GM12864 (cell line): ENCODE results near the gene ASB2.

Experiments
- DNase-seq: peaks from one replicate; pipeline ENCODE4 v3.0.0-alpha.2; 2011; ENCODE audit warnings: low read depth
- H3K4me3 ChIP-seq: 2 replicates; pipeline ENCODE4 v1.5.1; 2011; ENCODE audit warnings: mild to moderate bottlenecking, low read depth, low read length, control low read depth
- CTCF ChIP-seq: IDR thresholded peaks from 2 replicates; pipeline ENCODE4 v1.5.1; 2011; ENCODE audit warnings: low read depth, mild to moderate bottlenecking, moderate library complexity, low read length, control low read depth, inconsistent platforms; ENCODE audit errors: missing control alignments

Gene ASB2

GRCh38 chr14:93964820-93965286 lies 11.5 kb downstream of the ASB2 start:
- no peak for TF ChIP-seq CTCF
- no peak overlapping the region for H3K4me3 ChIP-seq
- no peak for DNase-seq

- DNase-seq, result no peak
- H3K4me3 ChIP-seq, result no peak overlapping the region
- no peak for TF ChIP-seq CTCF
Observed at GRCh38 chr14:93964281-93964680, 12.1 kb downstream of the ASB2 start.

- no peak overlapping the region for H3K4me3 ChIP-seq
- no peak for DNase-seq
- no peak for TF ChIP-seq CTCF
Observed at GRCh38 chr14:93963692-93964091, 12.7 kb downstream of the ASB2 start.

GRCh38 chr14:93962701-93963601 lies 13.4 kb downstream of the ASB2 start:
- DNase-seq, result peak; percentile 92
- H3K4me3 ChIP-seq, result peak overlapping the region; percentile 26
- no peak for TF ChIP-seq CTCF

- DNase-seq, result no peak
- H3K4me3 ChIP-seq, result no peak overlapping the region
- no peak for TF ChIP-seq CTCF
Observed at GRCh38 chr14:93961620-93962019, 14.8 kb downstream of the ASB2 start.

GRCh38 chr14:93960774-93961438 lies 15.5 kb downstream of the ASB2 start:
- no peak overlapping the region for H3K4me3 ChIP-seq
- DNase-seq, result no peak
- TF ChIP-seq CTCF, result no peak

- DNase-seq, result no peak
- TF ChIP-seq CTCF, result no peak
- H3K4me3 ChIP-seq, result no peak overlapping the region
Observed at GRCh38 chr14:93960108-93960475, 16.3 kb downstream of the ASB2 start.
